ENCODE results near the gene CD40.

CD40 gene

GRCh38 chr20:46122516-46123481, 4.7 kb downstream of the CD40 start:
- DNase-seq (ENCODE audit: low read depth in 3 of 3) = no peak

- DNase-seq (ENCODE audit: low read depth in 3 of 3) = no peak
These were observed 5.5 kb downstream of the CD40 start for GRCh38 chr20:46123482-46124245.

GRCh38 chr20:46126440-46127056, 8.4 kb downstream of the CD40 start:
- no peak for DNase-seq (ENCODE audit: low read depth in 3 of 3)

- no peak for DNase-seq (ENCODE audit: low read depth in 3 of 3)
These were observed 9.4 kb downstream of the CD40 start for GRCh38 chr20:46127396-46128010.

- no peak for DNase-seq (ENCODE audit: low read depth in 3 of 3)
These were observed 10.4 kb downstream of the CD40 start for GRCh38 chr20:46128310-46129151.

GRCh38 chr20:46129955-46130481, 11.9 kb downstream of the CD40 start:
- no peak for DNase-seq (ENCODE audit: low read depth in 3 of 3)

- DNase-seq (ENCODE audit: low read depth in 3 of 3) = no peak
These were observed 12.4 kb downstream of the CD40 start for GRCh38 chr20:46130534-46130933.

GRCh38 chr20:46131396-46131795, 13.3 kb downstream of the CD40 start:
- DNase-seq (ENCODE audit: low read depth in 3 of 3) = no peak

GRCh38 chr20:46132705-46133120, 14.6 kb downstream of the CD40 start:
- peak; percentile 23 to 26 (median 25) for DNase-seq (ENCODE audit: low read depth in 3 of 3)

- no peak for DNase-seq (ENCODE audit: low read depth in 3 of 3)
These were observed 16.0 kb downstream of the CD40 start for GRCh38 chr20:46133886-46134654.

- no peak for DNase-seq (ENCODE audit: low read depth in 3 of 3)
These were observed 16.6 kb downstream of the CD40 start for GRCh38 chr20:46134716-46135115.

- DNase-seq (ENCODE audit: low read depth in 3 of 3) = no peak
These were observed 17.9 kb downstream of the CD40 start for GRCh38 chr20:46135856-46136633.

GRCh38 chr20:46137816-46138215, 19.7 kb downstream of the CD40 start:
- no peak for DNase-seq (ENCODE audit: low read depth in 3 of 3)

GRCh38 chr20:46139266-46139889, 21.3 kb downstream of the CD40 start:
- DNase-seq (ENCODE audit: low read depth in 3 of 3) = no peak

- DNase-seq (ENCODE audit: low read depth in 3 of 3) = no peak
These were observed 21.9 kb downstream of the CD40 start for GRCh38 chr20:46139908-46140482.

GRCh38 chr20:46142124-46142523, 24.0 kb downstream of the CD40 start:
- DNase-seq (ENCODE audit: low read depth in 3 of 3) = no peak

- no peak for DNase-seq (ENCODE audit: low read depth in 3 of 3)
These were observed 26.4 kb downstream of the CD40 start for GRCh38 chr20:46144432-46145025.

GRCh38 chr20:46145713-46146112, 27.6 kb downstream of the CD40 start:
- DNase-seq (ENCODE audit: low read depth in 3 of 3) = no peak

All from stimulated activated CD4-positive, alpha-beta T cell treated with anti-CD3 and anti-CD28 coated beads, TNF-alpha, amount 100 ng/mL, for 4 hours (primary cell).